DMS 273 (cell line): ENCODE data around the gene FAM3D.

Experiments
- DNase-seq: peaks from one replicate; lab custom pipeline; 2025; ENCODE audit not compliant: unreplicated experiment; lab: John Stamatoyannopoulos, UW

FAM3D gene

GRCh38 chr3:58657036-58657520 lies 9.5 kb downstream of the FAM3D start:
- DNase-seq, result no peak

DNA sequence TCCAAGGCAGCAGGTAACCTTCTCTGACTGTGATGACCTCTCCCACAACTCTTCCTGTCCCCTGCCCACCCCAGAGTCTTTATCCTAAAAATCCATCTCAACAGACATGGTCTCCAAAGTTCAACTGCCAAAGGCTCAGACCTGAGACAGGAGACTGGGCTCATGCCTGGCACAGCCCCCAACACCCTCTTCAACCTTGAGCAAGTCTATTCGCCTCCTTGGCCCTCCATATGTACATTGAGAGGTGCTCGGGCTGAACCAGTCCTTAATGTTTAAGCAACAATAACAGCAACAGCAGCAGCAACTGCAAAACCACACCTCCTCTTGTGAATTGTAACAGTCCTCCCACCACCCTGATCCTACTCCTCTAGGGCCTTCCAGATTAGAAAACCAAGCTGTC lies 9.9 kb downstream of the FAM3D start:
- no peak for DNase-seq

DNA sequence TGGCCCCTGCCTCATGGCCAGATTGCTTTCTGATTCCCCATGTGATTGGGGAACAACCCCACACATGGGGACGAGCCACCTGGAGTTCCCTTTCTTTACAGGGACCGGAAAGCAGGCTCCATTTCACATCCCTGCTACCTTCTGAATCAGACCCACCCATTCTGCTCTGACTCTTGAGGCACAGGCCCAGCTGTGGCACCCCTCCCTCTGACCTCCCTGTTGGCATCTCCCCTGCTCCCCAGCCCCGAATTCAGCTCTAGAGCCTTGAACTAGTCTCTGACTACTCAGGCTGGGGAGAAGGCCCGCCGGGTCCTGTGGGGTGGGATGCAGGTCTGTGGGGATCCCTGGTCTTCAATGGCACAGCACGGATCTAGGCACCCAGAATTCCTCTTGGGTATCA lies 12.1 kb downstream of the FAM3D start:
- no peak for DNase-seq

DNA sequence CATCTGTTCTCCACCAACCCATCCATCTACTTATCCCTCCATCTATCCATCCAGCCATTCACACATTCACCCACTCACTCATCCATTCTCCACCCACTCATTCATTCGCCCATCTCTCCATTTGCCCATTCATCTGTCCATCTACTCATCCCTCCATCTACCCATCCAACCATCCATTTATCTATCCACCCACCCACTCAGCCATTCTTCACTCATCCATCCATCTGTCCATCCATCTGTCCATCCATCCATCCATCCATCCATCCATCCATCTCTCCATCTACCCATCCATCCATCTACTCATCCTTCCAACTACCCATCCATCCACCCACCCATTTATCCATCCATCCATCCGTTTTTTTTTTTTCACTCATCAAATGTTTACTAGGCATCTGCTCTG lies 13.9 kb downstream of the FAM3D start:
- no peak for DNase-seq

GRCh38 chr3:58651276-58651675 lies 15.3 kb downstream of the FAM3D start:
- DNase-seq, result no peak

DNA sequence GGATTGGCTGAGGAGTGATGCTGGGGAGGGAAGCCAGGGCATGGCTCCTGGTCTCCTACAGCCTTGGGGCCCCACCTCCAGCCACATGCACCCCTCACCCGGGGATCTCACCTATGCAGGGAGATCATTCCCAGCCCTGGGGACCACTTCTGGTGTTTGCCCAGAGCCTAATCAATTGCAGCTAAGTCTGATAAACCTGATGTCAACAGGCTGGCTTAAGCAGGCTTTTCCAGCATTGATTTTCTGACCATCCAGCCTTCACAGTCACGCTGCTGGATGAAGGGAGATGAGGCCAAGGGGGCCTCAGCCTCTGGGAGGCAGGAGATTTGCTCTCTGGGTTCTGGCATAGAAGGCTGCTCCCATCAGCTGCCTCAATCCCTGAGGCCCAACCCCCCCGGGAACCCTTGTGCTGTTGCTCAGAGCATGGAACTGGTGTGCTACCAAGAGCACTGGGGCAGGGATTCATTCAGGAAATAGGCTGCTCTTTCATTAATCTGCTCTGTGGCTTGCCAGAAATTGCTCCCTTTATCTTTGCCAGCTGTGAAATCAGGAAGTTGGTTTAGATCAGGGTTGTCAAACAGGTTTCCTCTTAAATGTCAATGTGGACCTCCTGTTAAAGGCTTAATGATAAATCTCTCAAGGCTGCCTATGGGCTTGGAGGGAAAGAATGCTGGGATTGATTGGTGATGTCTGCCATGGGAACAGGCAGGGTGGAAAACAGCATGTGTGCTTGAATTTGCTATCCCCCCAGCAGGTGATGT lies 19.0 kb downstream of the FAM3D start:
- DNase-seq, result no peak

- DNase-seq, result peak; percentile 7
Measured at GRCh38 chr3:58646503-58646902, 20.1 kb downstream of the FAM3D start.

- no peak for DNase-seq
Measured at GRCh38 chr3:58645726-58646125, 20.8 kb downstream of the FAM3D start.

DNA sequence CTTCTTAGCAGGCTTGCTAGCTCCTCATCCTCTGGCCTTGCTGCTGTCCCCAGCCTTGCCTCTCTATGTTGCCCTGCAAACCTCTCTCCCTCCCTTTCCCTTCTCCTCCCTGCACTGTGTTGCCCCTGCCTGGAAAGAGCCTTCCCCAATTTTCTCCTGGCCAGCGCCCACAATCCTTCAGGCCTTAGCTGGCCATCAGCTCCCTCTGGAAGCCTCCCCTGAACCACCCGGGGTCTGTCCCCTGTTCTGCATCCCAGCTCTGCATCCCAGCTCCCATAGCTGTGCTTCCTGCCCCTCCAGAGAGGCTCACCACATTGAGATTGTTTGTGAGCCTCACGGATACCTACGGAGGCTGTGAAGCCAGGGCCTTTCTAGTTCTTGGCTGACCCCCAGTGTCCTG lies 23.7 kb downstream of the FAM3D start:
- no peak for DNase-seq

- DNase-seq, result peak; percentile 89
Measured at GRCh38 chr3:58640700-58641372, 25.7 kb downstream of the FAM3D start.

DNA sequence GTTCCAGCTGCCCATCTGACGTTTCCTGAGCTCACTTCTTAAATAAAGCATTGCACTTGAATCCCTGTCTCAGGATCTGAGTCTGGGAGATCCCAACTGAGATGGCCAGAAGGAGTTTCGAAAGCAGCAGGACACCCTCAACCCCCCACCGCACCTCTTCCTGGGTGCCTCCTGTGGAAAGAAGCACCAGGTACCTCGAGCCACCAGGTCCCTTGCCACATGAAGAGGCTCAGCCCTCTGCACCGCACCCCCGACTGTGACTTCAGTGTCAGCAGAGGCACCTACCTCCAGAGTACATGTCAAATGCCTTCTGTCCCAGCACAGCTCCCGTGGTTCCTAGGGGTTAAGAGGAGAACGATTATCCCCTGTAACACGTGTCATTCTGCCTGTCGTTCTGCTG lies 26.7 kb downstream of the FAM3D start:
- DNase-seq, result no peak

- DNase-seq, result no peak
Measured at GRCh38 chr3:58639001-58639400, 27.6 kb downstream of the FAM3D start.

GRCh38 chr3:58638591-58638990 lies 28.0 kb downstream of the FAM3D start:
- no peak for DNase-seq

- DNase-seq, result no peak
Measured at GRCh38 chr3:58637509-58637908, 29.1 kb downstream of the FAM3D start.

GRCh38 chr3:58635371-58636285 lies 30.9 kb downstream of the FAM3D start:
- peak; percentile 20 for DNase-seq

GRCh38 chr3:58633157-58633865 lies 33.3 kb downstream of the FAM3D start:
- DNase-seq, result peak; percentile 39

- DNase-seq, result no peak
Measured at GRCh38 chr3:58631742-58632141, 34.8 kb downstream of the FAM3D start.

DNA sequence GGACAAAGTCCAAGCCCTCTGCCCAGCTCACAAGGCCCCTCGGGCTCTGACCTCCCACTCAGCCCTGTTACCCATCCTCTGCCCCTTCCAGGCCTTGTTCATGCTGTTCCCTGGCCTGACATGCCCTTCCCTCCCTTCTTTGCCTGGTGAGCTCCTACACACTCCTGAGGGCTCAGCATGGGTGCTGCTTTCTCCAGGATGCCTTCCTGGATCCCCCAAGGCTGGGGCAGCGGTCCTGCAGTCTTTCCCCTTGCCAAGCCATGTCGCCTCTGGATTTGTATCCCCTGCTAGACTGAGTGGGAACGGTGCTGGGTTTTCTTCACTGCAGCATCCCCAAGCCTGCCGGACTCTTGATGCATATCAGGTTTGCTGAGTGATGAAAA lies 35.9 kb downstream of the FAM3D start:
- no peak for DNase-seq

GRCh38 chr3:58630076-58630709 lies 36.4 kb downstream of the FAM3D start:
- peak; percentile 87 for DNase-seq

GRCh38 chr3:58629629-58630028 lies 36.9 kb downstream of the FAM3D start:
- DNase-seq, result no peak
